HCT116 (cell line): ENCODE data around the gene VPS26A. TPM values are rescaled to one million over a fixed set of nuclear protein-coding genes. Genes with fewer than 3 reads are reported as not detected.

ENCODE experiments used
- ATAC-seq: fragments of 200-7000 bp; cut with Tn5 transposase; 2 replicates; pipeline ENCODE4 v1.9.1; 2020; ENCODE audit warnings: mild to moderate bottlenecking, moderate library complexity
- BruUV-seq: library from RNA; stranded (reverse); fragments of 400-500 nt; replicated peaks from 2 replicates; lab custom pipeline; 2021; lab: Mats Ljungman, UMichigan
- CTCF ChIA-PET: fragments of 300-600 bp; sonication (Branson Sonifier 250); formaldehyde crosslinking; loops from one replicate; lab custom pipeline; 2021; ENCODE audit warnings: antibody characterized with exemption; lab: Charles Lee
- POLR2A ChIA-PET: fragments of 300-600, 350-600 bp; sonication (Branson Sonifier 250); formaldehyde crosslinking; loops from one replicate; lab custom pipeline; 2021; ENCODE audit warnings: antibody characterized with exemption; lab: Charles Lee
- RAD21 ChIA-PET, 2 experiments: fragments of 300-600 bp; sonication (Branson Sonifier 250); formaldehyde crosslinking; loops; one replicate each; lab custom pipeline; 2023; ENCODE audit warnings: low total read pairs in 2 of 2; ENCODE audit not compliant: uncharacterized antibody in 2 of 2, unreplicated experiment in 2 of 2, low non-redundant PET in 1 of 2; lab: Charles Lee
- DNase-seq: peaks from one replicate; pipeline ENCODE4 v3.0.0-alpha.2; 2010; ENCODE audit warnings: low read depth, low spot score
- H2AFZ ChIP-seq: fragments of 200-600 bp; shearing (Covaris generic), sonication (generic); 2 replicates; pipeline ENCODE4 v1.6.1; 2017; ENCODE audit warnings: low read depth, mixed run types, mixed read lengths, antibody characterized with exemption, low read length; ENCODE audit not compliant: poor library complexity, severe bottlenecking
- H3K27ac ChIP-seq: 2 replicates; pipeline ENCODE4 v1.5.1; 2012; ENCODE audit warnings: low read depth, low read length
- H3K27me3 ChIP-seq: fragments of 200-600 bp; sonication (generic); 2 replicates; pipeline ENCODE4 v1.6.1; 2016; ENCODE audit warnings: mixed run types, low read length, mixed read lengths; ENCODE audit not compliant: insufficient read depth
- H3K36me3 ChIP-seq, 2 experiments: fragments of 200-500 bp in 1 of 2; fragments of 200-600 bp in 1 of 2; sonication (Bioruptor generic) in 1 of 2; sonication (generic) in 1 of 2; 2 replicates each; pipeline versions ENCODE4 v1.5.1 to v1.6.1; 2014 to 2016; ENCODE audit warnings: low read length in 2 of 2, inconsistent platforms in 1 of 2, mixed read lengths in 1 of 2, mixed run types in 1 of 2; ENCODE audit not compliant: insufficient read depth in 2 of 2, control insufficient read depth in 1 of 2
- H3K4me1 ChIP-seq, 2 experiments: fragments of 200-600 bp in 1 of 2; sonication (generic) in 1 of 2; 2 replicates each; pipeline versions ENCODE4 v1.5.1 to v1.6.1; 2012 to 2017; ENCODE audit warnings: low read length in 2 of 2, inconsistent platforms in 1 of 2, mild to moderate bottlenecking in 1 of 2, mixed read lengths in 1 of 2, mixed run types in 1 of 2, moderate library complexity in 1 of 2; ENCODE audit not compliant: insufficient read depth in 2 of 2, control insufficient read depth in 1 of 2
- H3K4me2 ChIP-seq: fragments of 200-600 bp; sonication (generic); 2 replicates; pipeline ENCODE4 v1.6.1; 2017; ENCODE audit warnings: mixed run types, low read length, mixed read lengths
- H3K4me3 ChIP-seq, 2 experiments: fragments of 200-600 bp in 1 of 2; sonication (generic) in 1 of 2; replicated peaks in 1 of 2; 2 replicates each; pipeline ENCODE4 v1.5.1; 2011 to 2016; ENCODE audit warnings: low read length in 2 of 2, control low read depth in 1 of 2, low read depth in 1 of 2, mild to moderate bottlenecking in 1 of 2, mixed read lengths in 1 of 2, mixed run types in 1 of 2
- H3K79me2 ChIP-seq: fragments of 200-600 bp; sonication (generic); 2 replicates; pipeline ENCODE4 v1.6.1; 2017; ENCODE audit warnings: mild to moderate bottlenecking, mixed run types, low read length, moderate library complexity, mixed read lengths; ENCODE audit not compliant: insufficient read depth
- H3K9ac ChIP-seq: fragments of 200-600 bp; sonication (generic); 2 replicates; pipeline ENCODE4 v1.6.1; 2016; ENCODE audit warnings: low read length, mixed read lengths
- H3K9me2 ChIP-seq: fragments of 200-600 bp; sonication (generic), shearing (Covaris generic); 2 replicates; pipeline ENCODE4 v1.6.1; 2017; ENCODE audit warnings: mixed run types, mild to moderate bottlenecking, moderate library complexity; ENCODE audit not compliant: insufficient read depth
- H3K9me3 ChIP-seq, 2 experiments: fragments of 200-500 bp in 1 of 2; fragments of 200-600 bp in 1 of 2; sonication (Bioruptor generic) in 1 of 2; sonication (generic) in 1 of 2; 2 replicates each; pipeline ENCODE4 v1.6.1; 2014 to 2017; ENCODE audit warnings: low read length in 2 of 2, mixed read lengths in 2 of 2, inconsistent platforms in 1 of 2, low read depth in 1 of 2, mild to moderate bottlenecking in 1 of 2, mixed run types in 1 of 2, moderate library complexity in 1 of 2; ENCODE audit not compliant: control insufficient read depth in 1 of 2, insufficient read depth in 1 of 2
- H4K20me1 ChIP-seq: fragments of 200-600 bp; sonication (generic), shearing (Covaris generic); 2 replicates; pipeline ENCODE4 v1.6.1; 2017; ENCODE audit warnings: mixed run types, mild to moderate bottlenecking, moderate library complexity; ENCODE audit not compliant: insufficient read depth
- ATF3 ChIP-seq: IDR thresholded peaks from 2 replicates; pipeline ENCODE4 v1.6.1; 2012
- CBX3 ChIP-seq: IDR thresholded peaks from 2 replicates; pipeline ENCODE4 v1.6.1; 2012; ENCODE audit warnings: low read depth
- EGR1 ChIP-seq: IDR thresholded peaks from 2 replicates; pipeline ENCODE4 v1.6.1; 2012; ENCODE audit warnings: low read depth
- EZH2phosphoT487 ChIP-seq: fragments of 200-600 bp; IDR thresholded peaks from 2 replicates; pipeline ENCODE4 v1.6.1; 2018; ENCODE audit warnings: antibody characterized with exemption, borderline replicate concordance
- FOSL1 ChIP-seq: IDR thresholded peaks from 2 replicates; pipeline ENCODE4 v1.6.1; 2012; ENCODE audit warnings: low read depth
- JUND ChIP-seq: IDR thresholded peaks from 2 replicates; pipeline ENCODE4 v1.6.1; 2012
- POLR2AphosphoS5 ChIP-seq: IDR thresholded peaks from 2 replicates; pipeline ENCODE4 v1.6.1; 2011; ENCODE audit warnings: mild to moderate bottlenecking, low read depth, low read length, moderate library complexity
- SP1 ChIP-seq: IDR thresholded peaks from 2 replicates; pipeline ENCODE4 v1.6.1; 2012; ENCODE audit warnings: low read depth
- ZBTB33 ChIP-seq: IDR thresholded peaks from 2 replicates; pipeline ENCODE4 v1.6.1; 2011; ENCODE audit warnings: mild to moderate bottlenecking, low read length, moderate library complexity; ENCODE audit not compliant: insufficient replicate concordance; ENCODE audit errors: extremely low read depth
- ZFX ChIP-seq: fragments of 450-650 bp; IDR thresholded peaks from 2 replicates; pipeline ENCODE4 v1.6.1; 2017
- intact Hi-C: fragments of 100-400 bp; cut with micrococcal nuclease; formaldehyde crosslinking; loops from 2 replicates; pipeline ENCODE4 v1.10.0; 2022
- total RNA-seq: library from RNA; stranded (reverse); gene quantifications from one replicate; pipeline ENCODE4 v1.2.1, GENCODE V29; 2021; ENCODE audit not compliant: unreplicated experiment
- TF ChIP-seq, protein P1 (sequence below): IDR thresholded peaks from 2 replicates; pipeline ENCODE4 v1.6.1; 2012

VPS26A gene
- total RNA-seq, 1 experiment from 2014 or later: 65.1 TPM

- CTCF ChIA-PET: no interaction called here
- RAD21 ChIA-PET: no interaction called here
- Histone ChIP-seq H3K4me2 (no peak overlapping the region), H3K9me2 (no peaks in the 10 kb centered on the region), H3K36me3 (no peaks in the 10 kb centered on the region), H3K79me2 (no peaks in the 10 kb centered on the region), H4K20me1 (no peaks in the 10 kb centered on the region), H3K27me3 (no peaks in the 10 kb centered on the region), H3K4me3 (no peak overlapping the region), H2AFZ (no peak overlapping the region), H3K4me1 (no peaks in the 10 kb centered on the region), H3K9ac (no peak overlapping the region), H3K27ac (no peak overlapping the region), H3K9me3 (no peaks in the 10 kb centered on the region)
- no peak for TF ChIP-seq JUND
- TF ChIP-seq POLR2AphosphoS5: no peak
- TF ChIP-seq EGR1: no peak
- no peak for TF ChIP-seq ATF3
- TF ChIP-seq, protein P1, sequence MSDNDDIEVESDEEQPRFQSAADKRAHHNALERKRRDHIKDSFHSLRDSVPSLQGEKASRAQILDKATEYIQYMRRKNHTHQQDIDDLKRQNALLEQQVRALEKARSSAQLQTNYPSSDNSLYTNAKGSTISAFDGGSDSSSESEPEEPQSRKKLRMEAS: no peak
- no peak for TF ChIP-seq ZFX
- TF ChIP-seq SP1: no peak
- TF ChIP-seq ZBTB33: no peak
- TF ChIP-seq FOSL1: no peak
- no peak for TF ChIP-seq EZH2phosphoT487
- TF ChIP-seq CBX3: no peak
- intact Hi-C loops: no loop called here
- no peak for DNase-seq
- no peak for ATAC-seq
- POLR2A ChIA-PET: no interaction called here
- BruUV-seq: no TSS peak
Measured at GRCh38 chr10:69075431-69075830, 48.5 kb upstream of the VPS26A start.
